Measurements from ENCODE around the gene NPPB.
"Not testable (repeated sequence)": the region's sequence is repeated elsewhere in the genome, so short reads cannot be mapped to it uniquely, and the experiment has no call there.

NPPB gene
- total RNA-seq: 0 reads per million in 2 donors

GRCh38 chr1:11858613-11858967, at the start of gene NPPB:
Gene NPPB, minus strand, starts transcription at chr1:11858945. Its CDS starts 112 bp downstream, at chr1:11858833.
- no peak for DNase-seq

- DNase-seq: no peak
These were observed 49.4 kb upstream of the NPPB start for GRCh38 chr1:11908095-11908675.

GRCh38 chr1:11907275-11908094, 48.7 kb upstream of the NPPB start:
- peak; percentile 62 for DNase-seq

- no peak for DNase-seq
These were observed 48.1 kb upstream of the NPPB start for GRCh38 chr1:11906870-11907269.

GRCh38 chr1:11904978-11905377, 46.2 kb upstream of the NPPB start:
- DNase-seq: no peak

GRCh38 chr1:11904156-11904555, 45.4 kb upstream of the NPPB start:
- not testable (repeated sequence) for DNase-seq

- no peak for DNase-seq
These were observed 44.5 kb upstream of the NPPB start for GRCh38 chr1:11903210-11903609.

GRCh38 chr1:11901446-11901845, 42.7 kb upstream of the NPPB start:
- not testable (repeated sequence) for DNase-seq

GRCh38 chr1:11898831-11899467, 40.2 kb upstream of the NPPB start:
- DNase-seq: no peak

- DNase-seq: no peak
These were observed 39.5 kb upstream of the NPPB start for GRCh38 chr1:11898086-11898785.

GRCh38 chr1:11894501-11894900, 35.8 kb upstream of the NPPB start:
- DNase-seq: not testable (repeated sequence)

- DNase-seq: no peak
These were observed 35.1 kb upstream of the NPPB start for GRCh38 chr1:11893907-11894251.

- no peak for DNase-seq
These were observed 32.9 kb upstream of the NPPB start for GRCh38 chr1:11891433-11892186.

GRCh38 chr1:11888877-11889208, 30.1 kb upstream of the NPPB start:
- DNase-seq: no peak

GRCh38 chr1:11888206-11888876, 29.6 kb upstream of the NPPB start:
- DNase-seq: no peak

- DNase-seq: no peak
These were observed 28.9 kb upstream of the NPPB start for GRCh38 chr1:11887666-11888007.

- DNase-seq: no peak
These were observed 28.4 kb upstream of the NPPB start for GRCh38 chr1:11886986-11887665.

GRCh38 chr1:11885916-11886315, 27.2 kb upstream of the NPPB start:
- DNase-seq: no peak

GRCh38 chr1:11882814-11883538, 24.2 kb upstream of the NPPB start:
- no peak for DNase-seq

GRCh38 chr1:11881749-11882441, 23.1 kb upstream of the NPPB start:
- no peak for DNase-seq

Data from activated gamma-delta T cell (primary cell).